HFF-Myc (cell line): Measurements from ENCODE around the gene BCAN.

ENCODE experiments used
- DNase-seq: peaks from one replicate; pipeline ENCODE4 v3.0.0-alpha.2; 2011; ENCODE audit warnings: low read depth; ENCODE audit errors: extremely low read depth
- H3K4me3 ChIP-seq: replicated peaks from 2 replicates; pipeline ENCODE4 v1.5.1; 2011; ENCODE audit warnings: low read depth, mild to moderate bottlenecking, control low read depth, low read length
- CTCF ChIP-seq: IDR thresholded peaks from 2 replicates; pipeline ENCODE4 v1.5.1; 2012; ENCODE audit warnings: mild to moderate bottlenecking, low read depth, low read length, control low read depth; ENCODE audit errors: missing control alignments

BCAN gene

GRCh38 chr1:156705321-156705917 lies 63.5 kb downstream of the BCAN start, which contains the start of gene CRABP2:
Gene CRABP2 (minus strand): TSS chr1:156705583. CDS start chr1:156705446, 137 bp downstream.
- DNase-seq: no peak
- no peak for TF ChIP-seq CTCF
- H3K4me3 ChIP-seq: peak within 1 kb of the TSS; percentile 68

DNA sequence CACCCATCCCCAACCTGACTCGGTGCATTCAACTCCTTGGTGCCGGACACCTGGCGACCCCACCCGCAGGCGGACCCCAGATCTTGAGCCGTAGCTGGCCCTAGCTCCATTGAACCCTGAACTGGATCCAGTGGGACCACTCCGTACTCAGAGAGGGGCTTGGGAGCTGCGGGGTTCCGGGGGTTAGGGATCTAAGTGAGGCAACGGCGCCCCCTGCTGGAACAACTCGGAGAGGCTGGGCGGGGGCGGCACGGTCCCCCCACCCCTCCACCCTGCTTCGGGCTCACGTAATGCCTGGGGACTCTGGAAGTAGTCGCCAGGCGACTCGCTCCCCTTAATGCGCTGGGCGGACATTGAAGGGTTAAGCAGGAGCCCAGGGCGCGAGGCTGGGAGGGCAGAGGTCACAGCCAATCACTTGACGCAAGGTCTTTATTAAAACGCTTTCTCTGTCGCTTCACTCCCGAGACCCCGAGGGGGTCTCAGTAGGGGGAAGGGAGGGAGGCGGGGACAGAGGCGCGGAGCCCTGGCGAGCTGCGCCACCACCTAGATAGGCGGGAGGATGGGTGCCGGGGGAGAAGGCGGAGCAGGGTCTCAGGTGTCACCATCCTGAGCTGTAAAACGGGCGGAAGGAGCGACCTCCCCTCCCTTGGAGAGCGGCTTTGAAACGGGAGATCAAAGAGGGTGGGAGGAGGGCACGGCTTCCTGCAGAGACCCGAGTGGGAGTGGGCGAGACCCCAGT lies 64.2 kb downstream of the BCAN start:
- peak overlapping the region; percentile 68 for H3K4me3 ChIP-seq
- DNase-seq: no peak
- TF ChIP-seq CTCF: peak; percentile 76

GRCh38 chr1:156706657-156707416 lies 64.9 kb downstream of the BCAN start:
- peak overlapping the region; percentile 68 for H3K4me3 ChIP-seq
- TF ChIP-seq CTCF: no peak
- DNase-seq: peak; percentile 72

DNA sequence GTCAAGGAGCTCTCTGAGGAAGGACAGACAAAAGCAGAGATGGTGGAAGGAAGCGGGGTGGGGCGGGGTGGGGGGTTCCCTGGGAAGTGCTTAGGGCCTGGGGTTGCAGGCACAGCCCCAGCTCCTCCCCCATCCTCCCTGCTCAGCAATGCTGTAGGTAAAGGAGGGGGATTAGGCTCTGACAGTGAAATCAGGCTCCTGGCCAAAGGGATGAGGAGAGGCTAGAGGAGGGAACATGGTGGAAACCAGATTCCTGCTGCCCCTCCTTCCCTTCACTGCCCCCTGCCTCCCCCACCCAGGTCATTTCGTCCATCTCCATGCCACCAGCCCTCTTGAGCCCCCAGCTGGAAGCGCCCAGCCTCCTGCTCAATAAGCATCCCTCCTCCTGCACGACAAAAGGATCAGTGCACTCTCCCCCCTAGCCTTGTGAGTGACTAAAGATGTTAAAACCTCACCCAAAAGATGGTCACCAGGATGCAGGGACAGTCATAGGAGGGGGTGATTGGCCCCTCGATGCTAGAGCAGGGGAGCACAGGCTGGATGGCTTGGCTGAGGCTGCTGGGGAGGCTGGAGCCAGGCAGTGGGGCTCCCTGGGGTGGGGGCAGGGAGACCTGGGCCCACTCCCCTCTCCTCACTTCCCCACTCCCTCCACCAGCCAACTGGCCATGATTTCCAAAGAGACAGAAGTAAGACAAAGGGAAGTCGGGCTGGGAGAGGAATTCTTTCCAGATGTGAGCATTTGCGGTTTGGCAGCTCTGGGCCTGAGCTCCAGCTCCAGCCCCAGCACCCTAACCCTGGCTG lies 65.7 kb downstream of the BCAN start:
- TF ChIP-seq CTCF: no peak
- peak; percentile 69 for DNase-seq
- peak overlapping the region; percentile 68 for H3K4me3 ChIP-seq

GRCh38 chr1:156708218-156708661 lies 66.3 kb downstream of the BCAN start:
- no peak for TF ChIP-seq CTCF
- H3K4me3 ChIP-seq: peak overlapping the region; percentile 12; the same call in 1 of the 2 replicates
- DNase-seq: no peak

GRCh38 chr1:156709031-156709430 lies 67.1 kb downstream of the BCAN start:
- H3K4me3 ChIP-seq: no peak overlapping the region
- DNase-seq: no peak
- no peak for TF ChIP-seq CTCF
